IPS DF 6.9 (cell line): ENCODE results near the gene SPATS2L.
"Not testable (repeated sequence)": the region's sequence is repeated elsewhere in the genome, so short reads cannot be mapped to it uniquely, and the experiment has no call there.

ENCODE experiments used
- DNase-seq: peaks from one replicate; pipeline ENCODE4 v3.0.0-alpha.2; 2013; ENCODE audit warnings: low read depth, low spot score
- H3K27ac ChIP-seq: one replicate; pipeline ENCODE4 v1.5.1; 2013; ENCODE audit warnings: low read length, control low read depth
- H3K27me3 ChIP-seq: 2 replicates; pipeline ENCODE4 v1.6.1; 2013; ENCODE audit warnings: mild to moderate bottlenecking, low read length; ENCODE audit not compliant: control insufficient read depth, insufficient read depth
- H3K36me3 ChIP-seq: 2 replicates; pipeline ENCODE4 v1.6.1; 2013; ENCODE audit warnings: low read length; ENCODE audit not compliant: control insufficient read depth, insufficient read depth
- H3K4me1 ChIP-seq: 2 replicates; pipeline ENCODE4 v1.6.1; 2013; ENCODE audit warnings: low read length; ENCODE audit not compliant: control insufficient read depth, insufficient read depth
- H3K4me3 ChIP-seq: 2 replicates; pipeline ENCODE4 v1.5.1; 2013; ENCODE audit warnings: mild to moderate bottlenecking, low read length
- H3K9me3 ChIP-seq: 2 replicates; pipeline ENCODE4 v1.6.1; 2013; ENCODE audit warnings: low read length, inconsistent platforms; ENCODE audit not compliant: control insufficient read depth, insufficient read depth
- WGBS: extraction: QIAGEN DNeasy Blood & Tissue Kit; methylation state at CpG from one replicate; pipeline ENCODE4 v1.1.7; 2013; ENCODE audit warnings: mixed read lengths, missing lambda C conversion rate; ENCODE audit not compliant: insufficient read length, insufficient coverage; 5-methylcytosine and 5-hydroxymethylcytosine counted together

The SPATS2L gene

DNA sequence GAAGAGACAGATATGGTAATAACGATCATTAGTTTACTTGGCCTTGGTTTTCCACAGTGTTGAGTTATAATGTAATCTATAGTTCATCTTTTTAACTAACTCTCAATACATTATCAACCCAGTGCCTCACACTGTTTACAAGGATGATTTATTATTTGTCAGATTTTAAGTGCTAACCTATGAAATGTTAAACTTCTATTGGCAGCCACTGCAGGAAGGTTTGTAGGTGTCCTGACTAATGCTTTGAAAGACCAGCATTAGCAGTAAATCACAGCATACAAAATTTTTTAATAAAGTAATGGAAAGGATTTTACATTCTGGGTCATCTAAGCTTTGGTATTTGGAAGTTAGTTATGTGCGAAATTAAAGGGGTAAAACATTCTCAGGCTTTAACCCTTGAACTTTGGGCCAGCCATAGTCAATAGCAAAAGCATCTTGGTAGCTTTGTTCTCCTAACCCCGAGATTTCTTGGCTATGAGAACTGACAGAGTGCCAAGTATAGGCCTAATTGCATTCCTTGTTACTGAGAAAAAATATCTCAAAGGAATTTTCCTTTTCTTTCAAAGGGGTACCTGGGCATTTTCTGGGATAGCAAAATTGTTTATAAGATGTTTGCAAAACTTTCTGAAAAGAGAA, 30.6 kb downstream of the SPATS2L start:
- no peaks in the 10 kb centered on the region for H3K27me3 ChIP-seq
- no peaks in the 10 kb centered on the region for H3K9me3 ChIP-seq
- H3K4me1 ChIP-seq, result no peaks in the 10 kb centered on the region
- H3K36me3 ChIP-seq, result no peaks in the 10 kb centered on the region; the same call in 1 of the 2 replicates
- 100% methylated on average over 1 of the region's 3 CpGs for WGBS
- no peak overlapping the region for H3K27ac ChIP-seq
- no peak overlapping the region for H3K4me3 ChIP-seq
- no peak for DNase-seq

DNA sequence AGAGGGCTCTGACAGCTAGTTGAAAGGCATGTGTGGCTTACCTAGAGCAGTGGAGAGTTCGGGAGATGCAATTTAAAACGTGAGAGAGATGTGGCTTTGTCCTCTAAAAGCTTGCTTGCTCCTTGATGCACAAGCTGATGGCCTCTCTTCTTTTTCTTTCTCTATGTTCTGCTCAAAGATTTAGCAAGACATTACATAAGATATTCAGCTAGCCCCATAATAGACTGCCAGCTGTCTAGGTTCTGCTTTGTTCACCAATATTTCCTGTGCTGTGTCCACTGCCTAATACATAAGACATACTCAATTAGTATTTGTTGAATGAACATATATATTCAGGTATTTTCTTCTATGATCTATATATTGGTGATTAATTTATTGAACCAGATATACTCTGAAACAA, 31.1 kb downstream of the SPATS2L start:
- no peak for DNase-seq
- WGBS, result no CpG with 5 or more reads among the region's 2 CpGs
- Histone ChIP-seq H3K27ac (no peak overlapping the region), H3K27me3 (no peaks in the 10 kb centered on the region), H3K36me3 (no peaks in the 10 kb centered on the region; the same call in 1 of the 2 replicates), H3K4me3 (no peak overlapping the region), H3K4me1 (no peaks in the 10 kb centered on the region), H3K9me3 (no peaks in the 10 kb centered on the region)

DNA sequence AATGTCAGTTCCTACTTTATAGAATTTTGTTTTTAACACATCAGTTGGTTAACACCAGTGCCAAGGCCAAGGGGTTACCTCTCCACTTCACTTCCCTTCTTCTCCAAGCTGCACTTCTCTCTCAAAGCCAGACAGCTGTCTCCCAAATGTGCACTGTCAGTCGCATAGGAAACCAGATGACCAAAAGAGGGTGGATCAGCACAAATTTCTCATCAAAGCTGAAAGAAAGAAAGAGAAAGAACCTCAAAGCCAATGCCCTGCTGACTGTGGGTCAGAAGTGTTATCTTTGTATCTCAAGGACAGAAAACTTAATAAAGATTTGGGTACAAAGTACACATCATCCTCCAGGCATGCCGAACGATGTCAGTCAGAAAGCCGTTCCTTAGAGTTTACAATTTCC, 32.2 kb downstream of the SPATS2L start:
- no peaks in the 10 kb centered on the region for H3K36me3 ChIP-seq
- H3K4me1 ChIP-seq, result no peaks in the 10 kb centered on the region
- WGBS, result no CpG with 5 or more reads among the region's 4 CpGs
- H3K4me3 ChIP-seq, result no peak overlapping the region
- no peaks in the 10 kb centered on the region for H3K9me3 ChIP-seq
- no peak overlapping the region for H3K27ac ChIP-seq
- H3K27me3 ChIP-seq, result no peaks in the 10 kb centered on the region
- DNase-seq, result no peak

DNA sequence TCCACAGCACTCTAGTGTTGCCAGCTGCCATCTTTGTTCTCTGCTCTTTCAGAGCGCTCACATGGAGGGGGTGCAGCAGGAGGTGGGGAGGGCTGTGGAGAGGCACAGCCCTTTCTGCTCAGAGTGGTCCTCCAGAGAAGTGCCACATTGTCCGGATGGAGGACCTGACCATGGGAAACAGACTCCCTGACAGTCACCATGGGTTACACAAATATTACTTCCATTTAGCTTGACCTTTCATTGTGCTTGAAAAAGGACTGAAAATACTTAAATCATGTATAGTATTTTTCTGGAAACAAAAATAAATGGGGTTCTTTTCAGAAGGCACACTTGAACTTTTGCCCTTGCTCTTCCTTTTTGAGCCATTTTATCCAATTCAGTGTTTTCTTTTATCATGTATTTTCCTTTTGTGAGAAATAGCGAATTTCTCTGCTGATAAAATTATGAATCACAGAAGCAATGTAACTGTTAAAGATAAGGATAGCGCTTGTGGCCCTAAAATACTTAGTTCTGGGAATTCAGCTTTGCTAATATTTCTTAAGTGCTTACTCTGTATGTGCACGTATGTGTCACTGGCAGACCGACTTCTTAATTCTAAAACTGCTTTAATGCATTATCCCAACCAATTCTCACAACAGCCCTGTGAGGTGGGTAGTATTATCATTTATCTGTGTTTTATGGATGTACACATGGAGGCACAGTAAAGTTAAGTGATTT, 34.2 kb downstream of the SPATS2L start:
- DNase-seq, result no peak
- no peak overlapping the region for H3K4me3 ChIP-seq
- no peaks in the 10 kb centered on the region for H3K9me3 ChIP-seq
- WGBS, result no CpG with 5 or more reads among the region's 6 CpGs
- no peak overlapping the region for H3K27ac ChIP-seq
- H3K4me1 ChIP-seq, result no peaks in the 10 kb centered on the region
- H3K27me3 ChIP-seq, result no peaks in the 10 kb centered on the region
- H3K36me3 ChIP-seq, result no peaks in the 10 kb centered on the region

DNA sequence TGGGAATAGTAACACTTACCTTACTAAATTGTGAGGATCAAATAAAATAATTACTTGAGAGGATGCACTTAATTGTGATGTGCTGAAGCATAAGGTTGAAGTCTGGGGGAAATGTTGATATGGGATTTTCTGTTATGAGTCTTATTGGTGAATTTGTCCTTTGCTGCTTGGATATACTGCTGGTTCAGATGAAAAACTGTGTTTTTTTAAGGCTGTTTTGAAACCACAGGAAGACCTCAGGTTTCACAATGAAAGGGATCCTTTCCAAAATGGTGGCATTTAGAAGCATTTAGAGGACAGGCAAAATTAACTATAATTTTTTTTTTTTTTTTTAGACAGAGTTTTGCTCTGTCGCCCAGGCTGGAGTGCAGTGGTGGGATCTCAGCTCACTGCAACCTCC, 34.9 kb downstream of the SPATS2L start:
- no peak for DNase-seq
- Histone ChIP-seq H3K27ac (no peak overlapping the region), H3K4me3 (no peak overlapping the region), H3K36me3 (no peaks in the 10 kb centered on the region), H3K9me3 (no peaks in the 10 kb centered on the region), H3K4me1 (no peaks in the 10 kb centered on the region), H3K27me3 (no peaks in the 10 kb centered on the region)
- no CpG with 5 or more reads among the region's 1 CpG for WGBS

DNA sequence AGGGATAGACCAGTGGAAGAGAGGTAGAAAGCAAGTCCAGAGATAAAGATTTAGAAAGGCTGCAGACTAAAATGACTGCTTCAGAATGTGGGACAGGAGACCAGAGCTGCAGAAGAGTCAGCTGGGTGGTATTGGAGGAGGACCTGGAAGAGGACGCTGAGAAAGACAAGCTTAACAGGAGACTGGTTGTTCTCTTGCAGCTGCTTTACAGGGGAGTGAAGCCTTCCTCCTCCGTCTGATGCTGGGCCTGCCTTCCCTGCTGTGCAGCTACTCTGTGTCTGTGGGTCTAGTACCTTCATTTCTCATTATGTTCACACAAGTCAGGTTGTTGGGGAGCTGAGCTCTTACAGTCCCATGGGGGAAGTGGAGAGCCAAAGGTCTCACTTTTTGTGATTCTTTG, 35.7 kb downstream of the SPATS2L start:
- Histone ChIP-seq H3K27me3 (no peaks in the 10 kb centered on the region), H3K27ac (no peak overlapping the region), H3K4me1 (no peaks in the 10 kb centered on the region), H3K9me3 (no peaks in the 10 kb centered on the region), H3K36me3 (no peaks in the 10 kb centered on the region), H3K4me3 (no peak overlapping the region)
- no peak for DNase-seq
- WGBS, result no CpG with 5 or more reads among the region's 2 CpGs

DNA sequence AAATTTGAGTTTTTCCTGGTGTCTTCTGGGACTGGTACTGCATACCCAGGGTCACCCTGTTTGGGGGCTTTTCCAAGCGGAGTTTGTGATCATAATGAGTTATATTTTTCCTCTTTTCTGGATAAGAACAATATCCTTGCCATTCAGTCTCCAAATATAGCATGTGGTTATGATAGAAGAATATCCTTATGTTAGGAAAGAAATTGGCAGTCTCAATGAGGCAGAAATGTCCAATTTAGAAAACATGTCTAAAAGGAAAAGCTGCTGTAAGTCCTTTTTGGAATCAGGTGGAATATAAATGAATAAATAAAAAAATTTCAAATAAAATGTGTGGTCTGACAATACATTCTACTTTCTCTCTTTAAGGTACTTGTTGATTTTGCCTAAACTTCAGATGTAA, 36.2 kb downstream of the SPATS2L start:
- no CpG with 5 or more reads among the region's 1 CpG for WGBS
- Histone ChIP-seq H3K4me1 (no peaks in the 10 kb centered on the region), H3K9me3 (no peaks in the 10 kb centered on the region), H3K36me3 (no peaks in the 10 kb centered on the region), H3K4me3 (no peak overlapping the region), H3K27ac (no peak overlapping the region), H3K27me3 (no peaks in the 10 kb centered on the region)
- DNase-seq, result no peak

DNA sequence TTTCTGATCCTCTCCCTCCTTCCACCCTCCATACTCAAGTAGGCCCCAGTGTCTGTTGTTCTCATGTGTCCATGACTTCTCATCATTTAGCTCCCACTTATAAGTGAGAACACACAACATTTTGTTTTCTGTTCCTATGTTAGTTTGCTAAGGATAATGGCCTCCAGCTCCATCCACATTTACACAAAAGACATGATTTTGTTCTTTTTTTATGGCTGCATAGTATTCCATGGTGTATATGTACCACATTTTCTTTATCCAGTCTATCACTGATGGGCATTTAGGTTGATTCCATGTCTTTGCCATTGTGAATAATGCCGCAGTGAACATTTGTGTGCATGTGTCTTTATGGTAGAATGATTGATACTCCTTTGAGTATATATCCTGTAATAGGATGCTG, 37.7 kb downstream of the SPATS2L start:
- not testable (repeated sequence) for H3K27ac ChIP-seq, H3K4me1 ChIP-seq, H3K36me3 ChIP-seq, H3K4me3 ChIP-seq, H3K9me3 ChIP-seq, H3K27me3 ChIP-seq, DNase-seq
- no CpG with 5 or more reads among the region's 1 CpG for WGBS

DNA sequence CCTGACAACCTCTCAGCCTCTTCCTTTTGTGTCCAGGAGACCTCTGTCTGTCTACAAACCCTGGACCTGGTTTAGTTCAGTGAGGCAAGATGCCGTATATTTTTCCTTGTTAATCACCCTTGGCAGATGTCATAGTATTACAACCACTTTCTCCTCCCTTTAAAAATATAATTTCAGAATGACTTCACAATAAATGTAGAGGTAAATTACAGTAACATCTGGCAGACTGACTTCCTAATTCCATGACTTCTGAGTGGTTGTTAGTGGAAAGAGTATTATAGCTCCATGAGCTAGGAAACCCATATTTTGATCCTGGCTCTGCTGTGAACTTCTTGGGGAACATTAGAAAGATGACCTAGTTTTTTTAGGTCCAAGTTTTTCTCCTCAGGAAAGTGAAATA, 39.5 kb downstream of the SPATS2L start:
- DNase-seq, result no peak
- WGBS, result no CpG with 5 or more reads among the region's 1 CpG
- Histone ChIP-seq H3K4me1 (no peaks in the 10 kb centered on the region; the same call in 1 of the 2 replicates), H3K4me3 (no peak overlapping the region), H3K9me3 (no peaks in the 10 kb centered on the region), H3K36me3 (no peaks in the 10 kb centered on the region; the same call in 1 of the 2 replicates), H3K27me3 (no peaks in the 10 kb centered on the region), H3K27ac (no peak overlapping the region)

DNA sequence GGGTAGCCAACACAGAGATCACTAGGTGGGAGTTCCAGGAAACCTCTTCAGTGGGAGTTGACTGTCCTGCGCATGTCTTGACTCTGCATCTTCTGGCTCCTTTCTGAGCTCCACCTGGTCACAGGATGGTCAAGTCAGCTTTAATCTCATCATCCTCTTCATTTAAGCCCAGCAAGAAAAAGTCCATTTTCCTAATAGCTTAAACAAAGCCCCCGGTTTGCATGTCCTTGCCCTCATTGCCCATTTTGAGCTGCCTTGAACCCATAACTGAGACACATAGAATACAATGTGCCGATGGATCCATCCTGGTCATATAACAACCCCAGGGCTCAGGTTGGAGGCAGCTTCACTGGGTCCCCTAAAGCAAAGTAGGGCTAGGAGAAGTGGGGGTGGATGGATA, 40.8 kb downstream of the SPATS2L start:
- H3K4me3 ChIP-seq, result no peak overlapping the region
- no CpG with 5 or more reads among the region's 3 CpGs for WGBS
- H3K9me3 ChIP-seq, result no peaks in the 10 kb centered on the region
- H3K27me3 ChIP-seq, result no peaks in the 10 kb centered on the region
- DNase-seq, result no peak
- H3K36me3 ChIP-seq, result no peaks in the 10 kb centered on the region; the same call in 1 of the 2 replicates
- no peaks in the 10 kb centered on the region; the same call in 1 of the 2 replicates for H3K4me1 ChIP-seq
- H3K27ac ChIP-seq, result no peak overlapping the region
